GM12875 (cell line): Measurements from ENCODE around the gene SLC5A3.

Experiments
- H3K4me3 ChIP-seq: one replicate; pipeline ENCODE4 v1.5.1; 2011; ENCODE audit warnings: low read depth, low read length, control low read depth
- CTCF ChIP-seq: IDR thresholded peaks from 2 replicates; pipeline ENCODE4 v1.5.1; 2011; ENCODE audit warnings: low read depth, mild to moderate bottlenecking, control low read depth, inconsistent platforms, low read length, moderate library complexity, borderline replicate concordance; ENCODE audit not compliant: insufficient read depth

SLC5A3 gene

DNA sequence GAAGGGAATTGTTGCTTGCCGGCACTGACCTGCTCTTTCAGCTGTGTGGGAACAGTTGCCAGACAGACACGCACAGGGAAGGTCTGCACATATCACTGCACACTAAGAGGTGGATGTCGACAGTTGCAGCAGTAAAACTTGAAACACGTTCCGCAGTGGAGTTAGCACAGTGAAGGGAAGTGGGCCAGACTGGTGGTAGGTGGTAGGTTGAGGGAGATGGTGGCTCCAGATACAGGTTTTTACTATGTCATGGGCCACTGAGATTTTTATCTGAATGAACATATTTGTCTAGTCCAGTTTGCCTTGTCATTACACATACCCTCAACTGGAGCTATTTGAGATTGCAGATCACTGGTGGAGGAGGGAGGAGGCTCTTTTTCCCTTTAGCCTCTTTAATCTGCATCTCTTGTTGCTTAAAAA, 13.5 kb downstream of the SLC5A3 start:
- H3K4me3 ChIP-seq: no peak overlapping the region
- no peak for TF ChIP-seq CTCF

DNA sequence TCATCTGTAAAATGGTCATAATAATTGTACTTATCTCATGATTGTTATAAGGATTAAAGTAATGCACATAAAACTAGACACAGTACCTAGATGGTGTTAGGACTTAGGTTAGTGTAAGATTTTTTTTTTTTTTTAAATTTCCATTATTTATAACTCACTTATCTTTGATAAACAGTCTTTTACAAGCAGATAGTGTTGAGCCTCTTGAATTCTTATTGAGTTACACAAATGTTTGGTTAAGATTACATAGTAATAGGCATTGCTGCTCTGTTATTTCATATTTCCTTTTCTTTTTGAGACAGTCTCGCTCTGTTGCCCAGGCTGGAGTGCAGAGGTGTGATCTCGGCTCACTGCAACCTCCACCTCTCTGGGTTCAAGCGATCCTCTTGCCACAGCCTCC, 15.4 kb downstream of the SLC5A3 start:
- TF ChIP-seq CTCF: no peak
- H3K4me3 ChIP-seq: no peak overlapping the region

DNA sequence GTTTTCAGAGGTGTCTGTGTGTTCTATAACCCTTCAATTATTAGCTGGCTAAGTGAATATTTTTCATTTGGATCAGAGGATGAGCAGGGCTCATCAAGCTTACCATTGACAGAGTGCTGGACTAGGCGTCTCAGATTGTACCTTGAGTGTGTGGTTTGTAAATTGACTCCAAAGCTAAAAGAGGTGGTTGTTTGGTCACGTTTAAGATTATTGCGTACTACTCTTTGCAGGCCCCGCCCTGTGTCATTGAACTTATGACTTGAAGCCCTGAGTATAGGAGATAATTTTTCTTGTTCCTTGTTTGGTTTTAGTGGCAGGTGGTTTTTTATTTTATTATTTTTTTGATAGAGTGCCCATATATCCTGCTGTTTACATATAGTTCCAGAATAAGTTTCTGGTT, 17.7 kb downstream of the SLC5A3 start:
- H3K4me3 ChIP-seq: no peak overlapping the region
- TF ChIP-seq CTCF: no peak

DNA sequence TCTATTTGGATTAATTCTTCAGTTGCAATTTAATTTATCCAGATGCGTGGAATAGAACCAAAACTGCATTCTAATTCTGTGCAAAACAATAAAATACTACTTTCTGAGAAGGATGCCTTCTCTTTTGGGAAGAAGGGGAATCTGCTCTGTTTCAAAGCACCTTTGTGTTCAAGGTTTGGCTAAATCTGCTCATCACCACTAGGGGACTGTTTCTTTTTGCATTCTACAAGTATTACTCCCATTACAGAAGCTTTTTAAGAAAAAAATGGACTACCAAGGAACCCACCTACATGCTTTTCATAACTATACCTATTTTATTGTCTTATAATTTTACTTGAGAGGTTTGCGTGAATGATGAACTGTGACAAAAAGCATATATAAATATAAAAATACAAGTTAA, 18.2 kb downstream of the SLC5A3 start:
- H3K4me3 ChIP-seq: no peak overlapping the region
- TF ChIP-seq CTCF: peak; percentile 36; the same call in 1 of the 2 replicates

DNA sequence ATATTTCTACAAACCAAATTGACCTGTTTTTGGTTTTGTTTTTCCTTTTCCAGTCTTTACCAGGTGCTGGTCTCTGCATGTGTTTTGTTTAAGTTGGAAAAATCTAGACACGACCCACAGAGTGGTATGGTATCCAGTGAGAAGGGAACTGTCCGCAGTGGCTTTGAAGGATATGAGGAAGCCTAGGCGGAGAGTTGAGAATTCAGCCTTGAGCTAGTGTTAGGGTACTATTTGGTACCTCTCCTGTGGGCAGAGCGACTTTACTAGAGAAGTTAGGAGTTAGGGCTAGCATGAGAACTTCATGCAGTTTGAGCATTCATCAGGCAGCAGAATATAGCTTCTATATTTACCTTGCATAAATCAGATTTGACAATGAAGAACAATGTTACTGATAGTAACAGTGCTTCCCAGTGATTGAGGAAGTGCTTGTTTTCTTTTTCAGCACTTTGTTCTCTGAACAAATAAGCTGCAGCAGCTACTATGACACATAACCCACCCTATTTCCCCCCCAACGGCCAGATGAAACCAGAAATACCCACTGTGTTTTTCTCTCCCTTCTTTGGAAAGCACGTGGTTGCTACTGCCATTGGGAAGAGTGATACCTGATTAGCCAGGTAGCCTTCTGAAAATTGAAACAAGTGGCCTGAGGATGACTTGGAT, 19.0 kb downstream of the SLC5A3 start:
- no peak for TF ChIP-seq CTCF
- H3K4me3 ChIP-seq: no peak overlapping the region

DNA sequence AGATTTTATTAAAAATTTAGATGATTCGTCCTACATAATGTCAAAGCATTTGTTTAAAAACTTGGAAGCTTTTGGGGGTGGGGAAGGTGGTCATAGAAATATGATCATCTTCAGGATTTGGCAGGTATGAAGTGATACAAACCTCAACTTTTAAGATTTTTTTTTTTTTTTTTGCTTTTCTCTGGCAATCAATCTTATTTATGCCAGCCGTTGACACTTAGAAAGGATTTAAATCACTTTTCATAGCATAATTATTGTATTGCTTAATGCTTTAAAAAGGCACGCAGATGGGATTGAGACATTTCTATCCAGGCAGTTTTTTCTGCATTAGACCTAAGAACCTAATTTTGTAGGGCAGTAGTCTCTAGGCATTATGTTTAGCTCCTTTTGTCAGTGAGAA, 19.7 kb downstream of the SLC5A3 start:
- H3K4me3 ChIP-seq: no peak overlapping the region
- TF ChIP-seq CTCF: no peak

- TF ChIP-seq CTCF: no peak
These were observed 21.6 kb downstream of the SLC5A3 start for GRCh38 chr21:34094949-34095348.

More at GRCh38 chr21:34094949-34095348, 21.6 kb downstream of the SLC5A3 start:
- H3K4me3 ChIP-seq: no peak overlapping the region
